DMS53 treated with DMSO at 0.1 percent for 48 hours (cell line): ENCODE results near the gene PRIM2.
"Not testable (repeated sequence)": the region's sequence is repeated elsewhere in the genome, so short reads cannot be mapped to it uniquely, and the experiment has no call there.

Experiments used
- DNase-seq: peaks from one replicate; lab custom pipeline; 2025; ENCODE audit not compliant: unreplicated experiment; lab: John Stamatoyannopoulos, UW

Gene PRIM2

GRCh38 chr6:57362340-57362739 lies 44.9 kb downstream of the PRIM2 start:
- not testable (repeated sequence) for DNase-seq

DNA sequence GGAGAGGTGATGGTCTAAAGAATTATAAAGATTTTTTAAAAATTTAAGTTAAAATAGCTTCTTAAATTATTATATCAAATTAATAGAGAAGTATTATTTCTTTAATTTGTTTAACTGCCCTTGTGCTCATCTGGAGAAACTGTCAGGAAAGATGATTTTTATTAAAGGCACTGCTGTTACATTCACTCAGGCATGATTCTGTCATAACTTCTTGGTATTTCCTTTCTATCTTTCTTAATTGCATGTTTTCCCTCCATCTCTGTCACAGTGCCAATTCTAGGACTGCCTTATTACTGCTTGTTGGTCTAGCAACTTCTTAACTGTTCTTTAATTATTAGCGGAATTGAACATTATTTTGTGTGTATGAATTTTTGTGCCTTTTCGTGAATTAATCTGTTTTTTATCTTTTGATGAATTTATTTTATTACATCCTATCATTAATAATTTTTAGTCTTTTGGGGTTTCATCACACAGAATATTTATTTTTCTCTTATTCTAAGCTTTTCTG lies 47.7 kb downstream of the PRIM2 start:
- not testable (repeated sequence) for DNase-seq

DNA sequence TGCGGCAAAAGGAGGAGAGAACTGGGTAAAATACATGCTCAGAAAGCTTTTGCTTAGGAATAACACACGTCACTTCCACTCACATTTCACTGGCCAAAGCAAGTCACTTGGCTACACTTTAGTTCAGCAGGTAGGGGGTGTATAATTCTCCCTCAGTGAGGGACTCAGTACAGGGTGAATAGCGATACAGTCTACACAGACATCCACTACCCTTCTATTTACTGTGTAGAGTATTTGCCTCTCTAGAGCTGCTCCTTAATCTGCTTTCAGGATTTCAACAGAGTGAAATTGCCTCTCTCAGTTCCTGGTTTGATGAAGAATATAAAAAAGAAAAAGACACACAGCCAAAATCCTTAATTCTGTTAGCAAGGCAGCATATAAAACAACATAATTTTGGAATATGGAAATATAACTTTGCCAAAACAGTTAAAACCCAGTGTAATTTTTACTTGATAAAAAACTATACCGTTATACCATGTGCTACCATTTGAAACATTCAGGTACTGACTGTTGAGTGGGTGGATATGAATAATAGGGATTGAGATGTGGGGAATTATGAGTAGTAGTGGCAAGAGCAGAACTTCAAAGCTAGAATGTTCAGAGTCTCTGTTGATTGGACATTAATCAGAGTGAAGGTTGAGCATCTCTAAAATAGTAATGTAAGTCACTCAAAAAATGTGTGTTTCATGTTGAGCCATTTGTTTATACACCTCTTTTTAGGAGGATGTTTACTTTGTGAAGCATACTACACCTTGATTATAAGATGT lies 51.7 kb downstream of the PRIM2 start:
- DNase-seq, result not testable (repeated sequence)

DNA sequence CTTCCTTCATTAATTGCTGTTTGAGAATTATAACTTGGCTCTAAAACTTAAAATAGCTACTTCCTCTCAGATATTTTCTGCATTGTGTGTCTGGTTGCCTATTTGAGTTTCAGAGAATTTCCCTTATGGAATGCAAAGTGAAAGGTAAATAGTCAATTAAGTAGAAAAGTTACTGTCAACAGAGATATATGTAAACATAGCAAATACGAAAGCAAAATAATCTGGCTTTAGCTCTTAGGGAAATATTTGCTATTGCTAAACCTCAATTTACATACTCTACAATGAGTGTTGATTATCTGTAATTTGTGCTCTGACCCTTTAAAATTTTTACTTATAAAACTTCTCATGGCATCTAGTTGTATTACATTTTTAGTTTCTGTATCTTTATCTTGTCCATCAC lies 54.3 kb downstream of the PRIM2 start:
- not testable (repeated sequence) for DNase-seq

DNA sequence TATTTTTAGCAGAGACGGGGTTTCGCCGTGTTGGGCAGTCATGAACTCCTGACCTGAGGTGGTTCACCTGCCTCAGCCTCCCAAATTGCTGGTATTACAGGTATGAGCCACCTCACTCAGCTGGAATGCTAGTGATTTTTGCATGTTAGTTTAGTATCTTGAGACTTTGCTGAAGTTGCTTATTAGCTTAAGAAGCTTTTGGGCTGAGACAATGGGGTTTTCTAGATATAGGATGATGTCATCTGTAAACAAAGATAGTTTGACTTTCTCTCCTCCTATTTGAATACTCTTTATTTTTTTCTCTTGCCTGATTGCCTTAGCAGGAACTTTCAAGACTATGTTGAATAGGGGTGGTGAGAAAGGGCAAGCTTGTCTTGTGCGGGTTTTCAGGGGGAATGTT lies 57.3 kb downstream of the PRIM2 start:
- not testable (repeated sequence) for DNase-seq

DNA sequence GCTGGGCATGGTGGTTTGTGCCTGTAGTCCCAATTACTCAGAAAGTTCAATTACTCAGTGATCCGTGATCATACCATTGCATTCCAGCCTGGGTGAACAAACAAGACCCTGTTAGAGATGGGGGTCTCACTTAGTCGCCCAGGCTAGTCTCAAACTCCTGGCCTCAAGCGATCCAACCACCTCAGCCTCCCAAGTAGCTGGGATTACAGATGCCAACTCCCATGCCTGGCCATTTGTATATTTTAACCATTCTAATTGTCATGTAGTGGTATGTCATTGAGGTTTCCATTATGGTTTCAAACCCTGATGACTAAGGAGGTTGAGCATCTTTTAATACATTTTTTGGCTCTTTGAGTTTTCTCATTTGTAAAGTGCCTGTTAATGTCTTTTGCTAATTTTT lies 58.7 kb downstream of the PRIM2 start:
- not testable (repeated sequence) for DNase-seq

GRCh38 chr6:57389038-57389592 lies 71.7 kb downstream of the PRIM2 start:
- not testable (repeated sequence) for DNase-seq

DNA sequence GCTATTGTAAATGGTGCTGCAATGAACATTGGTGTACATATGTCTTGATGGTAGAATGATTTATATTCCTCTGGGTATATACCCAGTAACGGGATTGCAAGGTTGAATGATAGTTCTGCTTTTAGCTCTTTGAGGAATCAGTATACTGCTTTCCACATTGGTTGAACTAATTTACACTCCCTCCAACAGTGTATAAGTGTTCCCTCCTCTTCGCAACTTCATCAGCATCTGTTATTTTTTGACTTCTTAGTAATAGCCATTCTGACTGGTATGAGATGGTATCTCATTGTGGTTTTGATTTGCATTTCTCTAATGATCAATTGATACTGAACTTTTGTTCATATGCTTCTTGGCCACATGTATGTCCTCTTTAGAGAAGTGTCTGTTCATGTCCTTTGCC lies 73.4 kb downstream of the PRIM2 start:
- DNase-seq, result not testable (repeated sequence)

DNA sequence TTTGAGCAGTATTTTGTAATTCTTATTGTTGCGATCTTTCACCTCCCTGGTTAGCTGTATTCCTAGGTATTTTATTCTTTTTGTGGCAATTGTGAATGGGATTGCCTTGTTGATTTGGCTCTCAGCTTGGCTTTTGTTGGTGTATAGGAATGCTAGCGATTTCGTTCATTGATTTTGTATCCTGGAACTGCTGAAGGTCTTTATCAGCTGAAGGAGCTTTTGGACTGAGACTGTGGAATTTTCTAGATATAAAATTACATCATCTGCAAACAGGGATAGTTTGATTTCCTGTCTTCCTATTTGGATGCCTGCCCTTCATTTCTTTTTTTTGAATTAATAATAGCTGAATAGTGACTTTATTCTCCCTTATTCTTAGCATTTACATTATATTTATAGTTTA lies 74.6 kb downstream of the PRIM2 start:
- not testable (repeated sequence) for DNase-seq

DNA sequence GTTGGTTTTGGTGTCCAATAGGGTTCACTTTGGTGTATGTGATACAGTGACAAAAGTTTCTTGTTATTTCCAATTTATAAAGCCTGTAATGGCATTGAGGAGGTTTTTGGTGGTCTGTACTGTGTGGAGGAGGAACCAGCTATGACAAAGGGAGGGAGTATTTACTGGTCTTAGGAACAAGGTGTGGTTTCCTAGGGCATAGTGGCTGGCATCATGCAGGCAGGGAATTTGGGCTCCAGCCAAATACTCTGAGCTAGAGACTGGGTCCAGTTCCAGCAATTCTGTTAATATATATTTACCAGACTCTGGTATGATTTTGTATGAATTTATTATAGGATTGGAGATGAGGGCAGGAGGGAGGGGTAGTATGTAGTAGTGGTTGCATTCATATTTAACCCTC lies 101.9 kb downstream of the PRIM2 start:
- not testable (repeated sequence) for DNase-seq

DNA sequence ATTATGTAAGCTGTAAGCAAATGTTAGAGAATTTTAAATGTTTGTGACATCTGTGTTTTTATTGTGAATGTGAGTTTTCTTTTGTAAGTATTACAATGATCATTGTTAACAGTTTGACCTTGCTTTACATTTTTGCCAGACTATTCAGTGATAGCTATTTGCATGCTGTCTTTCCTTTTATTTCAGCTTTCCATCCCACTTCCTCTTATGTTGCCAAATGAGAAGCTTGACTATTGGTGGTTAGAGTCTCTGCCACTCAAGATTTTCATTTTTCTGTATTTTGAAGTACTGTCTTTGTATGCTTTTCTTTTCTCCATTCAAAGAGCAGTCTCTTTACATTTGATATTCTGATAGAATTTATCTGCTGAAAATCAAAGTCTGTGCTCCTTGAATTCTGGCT lies 104.1 kb downstream of the PRIM2 start:
- no peak for DNase-seq

DNA sequence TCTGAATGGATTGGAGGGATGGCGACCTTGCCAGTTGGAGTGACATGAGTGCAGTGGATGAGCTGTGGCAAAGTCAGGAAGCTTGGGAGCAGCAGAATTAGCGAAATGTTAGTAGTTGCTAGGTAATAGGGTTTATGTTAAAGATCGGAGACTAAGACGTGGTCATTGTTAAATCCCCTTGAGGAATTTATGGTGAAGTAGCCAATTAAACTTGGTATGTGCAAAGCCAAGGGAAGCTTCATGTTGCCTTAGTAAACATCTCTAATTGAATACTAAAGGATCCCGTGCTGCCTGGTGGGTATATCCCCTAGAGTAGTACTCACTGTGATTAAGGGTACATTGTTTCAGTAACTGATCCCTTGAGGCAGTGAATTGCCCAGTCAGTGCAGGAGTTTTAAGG lies 106.0 kb downstream of the PRIM2 start:
- no peak for DNase-seq

GRCh38 chr6:57431742-57432141 lies 114.3 kb downstream of the PRIM2 start:
- DNase-seq, result not testable (repeated sequence)

GRCh38 chr6:57432157-57432556 lies 114.7 kb downstream of the PRIM2 start:
- no peak for DNase-seq

GRCh38 chr6:57432919-57433684 lies 115.7 kb downstream of the PRIM2 start:
- DNase-seq, result no peak

GRCh38 chr6:57433790-57434189 lies 116.4 kb downstream of the PRIM2 start:
- DNase-seq, result not testable (repeated sequence)

DNA sequence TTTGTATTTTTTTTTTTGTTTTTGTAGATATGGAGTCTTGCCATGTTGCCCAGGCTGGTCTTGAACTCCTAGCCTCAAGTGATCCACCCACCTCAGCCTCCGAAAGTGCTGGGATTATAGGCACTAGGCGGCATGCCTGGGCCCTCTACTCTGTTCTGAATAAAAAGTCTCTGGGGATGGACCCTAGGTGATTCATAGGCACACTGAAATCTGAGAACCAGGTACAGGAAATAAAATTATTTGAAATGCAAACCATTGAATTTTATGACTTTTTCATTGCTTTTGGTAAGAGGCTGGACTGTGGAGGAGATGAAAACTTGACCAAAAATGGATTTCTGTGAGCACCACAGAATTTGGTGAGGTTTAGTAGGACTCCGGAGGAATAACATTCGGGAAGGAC lies 117.5 kb downstream of the PRIM2 start:
- no peak for DNase-seq

GRCh38 chr6:57435475-57436160 lies 118.2 kb downstream of the PRIM2 start:
- DNase-seq, result no peak

DNA sequence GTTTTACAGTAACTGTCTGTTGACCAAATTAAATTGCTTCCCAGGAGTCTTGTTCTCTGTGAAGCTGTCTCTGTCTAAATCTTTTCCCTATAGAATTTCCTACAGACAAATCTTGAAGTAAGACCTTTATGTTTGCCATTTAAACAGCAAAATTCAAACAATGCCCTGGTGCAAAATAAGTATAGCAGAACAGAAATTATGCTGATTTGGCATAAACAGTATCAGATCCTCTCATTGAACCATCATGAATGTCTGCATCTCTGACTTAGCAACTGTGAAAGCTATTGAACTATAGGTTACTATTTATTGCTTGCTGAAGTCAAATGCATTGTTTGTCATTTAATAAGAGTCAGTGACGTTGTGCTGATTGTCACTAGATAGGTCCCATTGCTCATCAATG lies 123.3 kb downstream of the PRIM2 start:
- not testable (repeated sequence) for DNase-seq

DNA sequence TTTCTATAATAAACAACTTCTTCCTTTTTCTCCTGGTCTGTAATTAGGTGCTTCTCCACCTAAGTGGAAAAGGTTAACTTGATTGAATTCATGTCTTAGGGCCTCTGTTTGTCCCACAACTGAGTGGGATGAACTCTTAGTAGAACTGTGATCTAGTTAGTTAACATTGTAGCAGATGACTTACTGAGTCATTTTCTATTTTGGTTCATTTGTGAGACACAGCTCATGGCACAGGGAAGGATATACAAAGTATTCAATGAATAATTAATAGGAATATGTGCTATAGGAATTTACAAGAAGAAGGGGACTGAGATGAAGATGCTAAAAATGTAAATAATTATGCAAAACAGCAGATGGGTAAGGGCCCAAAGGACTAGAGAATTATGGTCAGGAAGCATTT lies 124.7 kb downstream of the PRIM2 start:
- DNase-seq, result not testable (repeated sequence)

DNA sequence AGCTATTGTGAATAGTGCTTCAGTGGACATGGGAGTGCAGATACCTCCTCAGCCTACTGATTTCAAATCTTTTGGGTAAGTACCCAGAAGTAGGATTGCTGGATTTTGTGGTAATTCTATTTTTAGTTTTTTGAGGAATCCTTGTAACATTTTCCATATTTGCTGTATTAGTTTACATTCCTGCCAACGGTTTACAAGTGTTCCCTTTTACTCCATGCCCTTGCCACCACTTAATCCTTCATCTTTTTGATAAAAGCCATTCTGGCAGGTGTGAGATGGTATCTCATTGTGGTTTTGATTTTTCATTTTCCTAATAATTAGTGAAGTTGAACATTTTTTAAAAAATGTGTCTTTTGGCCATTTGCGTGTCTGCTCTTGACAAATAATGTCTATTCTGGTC lies 125.8 kb downstream of the PRIM2 start:
- not testable (repeated sequence) for DNase-seq
